Measurements from ENCODE around the gene ANKS1B. TPM values are rescaled to one million over a fixed set of nuclear protein-coding genes. Genes with fewer than 3 reads are reported as not detected.

Gene ANKS1B
- total and polyA plus RNA-seq, 10 of the 15 experiments (the other 5 are each of a cell fraction or from before 2014, with no cell fraction given): 0.16 to 1.3 (median 0.82) TPM; not detected in 7

DNA sequence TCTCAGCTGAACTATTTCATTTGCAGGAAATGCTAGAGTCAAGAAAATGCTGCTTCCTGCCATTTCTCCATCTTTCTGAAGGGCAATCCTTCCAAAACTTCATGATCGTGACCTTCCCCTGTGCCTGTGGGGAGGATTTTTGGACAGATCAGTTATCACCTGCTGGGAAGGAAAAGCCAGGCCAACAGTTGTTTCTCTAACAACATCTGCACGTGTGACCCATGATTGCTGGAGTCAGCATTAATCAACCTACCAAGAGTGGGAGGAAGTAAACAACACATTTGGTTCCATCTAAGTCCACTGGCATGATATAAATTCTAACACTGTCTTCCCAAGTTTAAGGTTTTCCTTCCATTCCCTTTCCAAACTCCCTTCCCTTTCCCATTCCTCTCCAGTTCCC, 1167.0 kb downstream of the ANKS1B start:
- CTCF ChIA-PET: no interaction called here
- Histone ChIP-seq H3K79me2 (ENCODE audit: control insufficient read depth, insufficient read depth, low read length) (no peaks in the 10 kb centered on the region), H3K27me3 (replicated peaks in 1 of 2; ENCODE audit: control insufficient read depth in 2 of 2, insufficient read depth in 2 of 2, low read length in 1 of 2) (peaks cover 0 to 2% of the 10 kb centered on the region in 2 experiments; a peak in 1 of 4 replicates), H4K20me1 (ENCODE audit: control insufficient read depth, insufficient read depth) (no peaks in the 10 kb centered on the region), H3K4me2 (ENCODE audit: control insufficient read depth, insufficient read depth) (no peak overlapping the region), H2AFZ (ENCODE audit: control insufficient read depth, low read depth, low read length) (no peak overlapping the region), H3K36me3 (ENCODE audit: control insufficient read depth in 2 of 2, insufficient read depth in 2 of 2, low read length in 1 of 2) (no peaks in the 10 kb centered on the region), H3K4me3 (no peak overlapping the region), H3K4me1 (ENCODE audit: control insufficient read depth, insufficient read depth, low read length) (no peaks in the 10 kb centered on the region), H3K9me3 (replicated peaks; ENCODE audit: control insufficient read depth, insufficient read depth, low read length) (no peaks in the 10 kb centered on the region), H3K9ac (ENCODE audit: control insufficient read depth, insufficient read depth, low read length) (no peak overlapping the region), H3K27ac (ENCODE audit: control insufficient read depth, insufficient read depth) (no peak overlapping the region)
- SMC1A ChIA-PET (ENCODE audit: uncharacterized antibody, unreplicated experiment): no interaction called here
- intact Hi-C loops (cut with micrococcal nuclease; ENCODE audit: unreplicated experiment): no loop called here
- TF ChIP-seq SMAD1 (IDR thresholded peaks at IDR 0.05; ENCODE audit: low read depth, partially characterized antibody) (no peak), FOXM1 (IDR thresholded peaks at IDR 0.05; ENCODE audit: low read depth, low read length) (no peak), EGR1 (IDR thresholded peaks at IDR 0.05; ENCODE audit: borderline replicate concordance in 1 of 2, low read depth in 2 of 2, low read length in 2 of 2) (no peak), PAX8 (IDR thresholded peaks at IDR 0.05) (no peak), JUNB (IDR thresholded peaks at IDR 0.05) (no peak), SUZ12 (IDR thresholded peaks at IDR 0.05; ENCODE audit: unreplicated experiment) (no peak), RAD21 (IDR thresholded peaks at IDR 0.05; ENCODE audit: insufficient read depth, low read depth, low read length) (no peak), TBL1XR1 (IDR thresholded peaks at IDR 0.05; ENCODE audit: low read depth, low read length) (no peak), NFYA (IDR thresholded peaks at IDR 0.05; ENCODE audit: borderline replicate concordance, low read depth, low read length) (no peak)
- TF ChIP-seq, protein P1, sequence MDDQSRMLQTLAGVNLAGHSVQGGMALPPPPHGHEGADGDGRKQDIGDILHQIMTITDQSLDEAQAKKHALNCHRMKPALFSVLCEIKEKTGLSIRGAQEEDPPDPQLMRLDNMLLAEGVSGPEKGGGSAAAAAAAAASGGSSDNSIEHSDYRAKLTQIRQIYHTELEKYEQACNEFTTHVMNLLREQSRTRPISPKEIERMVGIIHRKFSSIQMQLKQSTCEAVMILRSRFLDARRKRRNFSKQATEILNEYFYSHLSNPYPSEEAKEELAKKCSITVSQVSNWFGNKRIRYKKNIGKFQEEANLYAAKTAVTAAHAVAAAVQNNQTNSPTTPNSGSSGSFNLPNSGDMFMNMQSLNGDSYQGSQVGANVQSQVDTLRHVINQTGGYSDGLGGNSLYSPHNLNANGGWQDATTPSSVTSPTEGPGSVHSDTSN (IDR thresholded peaks at IDR 0.05; ENCODE audit: insufficient replicate concordance, low read depth, low read length): no peak
- POLR2A ChIA-PET: no interaction called here
- RAD21 ChIA-PET (ENCODE audit: unreplicated experiment): no interaction called here
- DNase-seq (ENCODE audit: low read depth, low spot score) (no peak), ATAC-seq (no peak), FAIRE-seq (no peak)
- in situ Hi-C loops (cut with MboI): no loop called here
- 0% methylated on average over 2 of the region's 2 CpGs for WGBS (ENCODE audit: insufficient coverage, insufficient replicate concordance, low lambda C conversion rate, missing lambda C conversion rate)
- no TSS peak for BruUV-seq (replicated peaks)
